Lower lobe of right lung (tissue), 2 donors: ENCODE measurements around the gene ADAMTS2. TPM values are rescaled to one million over a fixed set of nuclear protein-coding genes. Genes with fewer than 3 reads are reported as not detected.
A peak's percentile ranks its signal among the peaks of the same experiment; 100 is the strongest.

Source experiments
- ATAC-seq, 2 donors: fragments of 200-7000 bp; cut with Tn5 transposase; one replicate each; pipeline ENCODE4 v1.9.1; 2020 to 2022; ENCODE audit warnings: mild to moderate bottlenecking in 2 of 2, moderate library complexity in 2 of 2
- DNase-seq: peaks from one replicate; pipeline ENCODE4 v3.0.0-alpha.2; 2020
- H3K27ac ChIP-seq: fragments of 200-600 bp; one replicate; pipeline ENCODE4 v1.8.0; 2022
- H3K27me3 ChIP-seq: fragments of 200-600 bp; one replicate; pipeline ENCODE4 v1.8.0; 2022; ENCODE audit warnings: low read depth
- H3K36me3 ChIP-seq: fragments of 200-600 bp; one replicate; pipeline ENCODE4 v1.8.0; 2022; ENCODE audit warnings: mild to moderate bottlenecking
- H3K4me1 ChIP-seq: fragments of 200-600 bp; one replicate; pipeline ENCODE4 v1.8.0; 2022
- H3K4me3 ChIP-seq: fragments of 200-600 bp; one replicate; pipeline ENCODE4 v1.8.0; 2022; ENCODE audit warnings: mild to moderate bottlenecking
- H3K9me3 ChIP-seq: fragments of 200-600 bp; one replicate; pipeline ENCODE4 v1.8.0; 2022
- intact Hi-C: fragments of 100-400 bp; cut with DNase I; formaldehyde crosslinking; loops from one replicate; pipeline ENCODE4 v1.11.0; 2022
- total RNA-seq: library from RNA; stranded (reverse); fragmentation: NEBNext Ultra II Directional; extraction: Animal tissue kit (Norgen Biotek cat#: 25700); gene quantifications from one replicate; pipeline ENCODE4 v1.2.1, GENCODE V29; 2021
- TF ChIP-seq, protein P1 (sequence below): fragments of 200-600 bp; IDR thresholded peaks from one replicate; pipeline ENCODE4 v1.8.0; 2022; ENCODE audit warnings: antibody characterized with exemption, mild to moderate bottlenecking
- donor health status: DM: no; HTN: yes; CAD: no; lungs with severe emphysema.

ADAMTS2 gene
- total RNA-seq, 1 donor from 2014 or later, result 13.0 TPM

DNA sequence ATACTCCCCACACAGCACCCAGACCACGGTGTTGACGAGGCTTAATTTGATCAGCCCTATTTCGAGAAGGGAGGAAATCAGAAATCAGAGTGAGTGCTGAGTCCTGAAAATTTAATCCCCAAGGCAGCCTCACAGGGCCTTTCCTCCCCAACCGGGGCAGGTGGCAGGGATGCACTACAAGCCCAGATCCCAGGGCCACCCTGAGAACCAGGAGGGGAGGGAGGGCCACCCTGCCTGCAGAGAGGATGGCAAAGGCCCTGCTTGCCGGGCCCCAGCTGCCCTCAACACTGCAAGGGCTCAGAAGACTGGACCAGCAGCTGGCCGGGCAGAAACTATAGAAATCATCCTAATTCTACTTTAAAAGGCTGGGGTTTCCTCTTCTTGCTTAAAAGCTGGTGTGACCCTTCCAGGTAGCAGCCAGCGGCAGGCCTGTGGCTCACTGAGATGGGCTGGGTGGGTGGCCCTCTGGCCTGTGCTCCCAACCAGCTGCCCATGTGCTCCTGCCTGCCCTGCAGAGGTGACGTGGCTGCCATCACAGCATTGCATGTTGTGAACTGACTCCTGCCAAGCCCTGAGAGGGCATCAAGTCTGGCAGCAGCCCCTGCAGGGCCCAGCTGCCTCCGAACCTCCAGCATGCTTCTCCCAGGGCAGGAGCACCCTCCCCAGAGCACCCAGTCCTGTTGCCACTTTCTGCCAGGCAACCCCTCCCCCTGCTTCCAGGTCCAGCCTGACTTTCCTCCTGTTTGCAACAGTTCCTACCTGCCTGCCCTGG is 122.8 kb downstream of the ADAMTS2 start:
- Histone ChIP-seq H3K36me3 (no peaks in the 10 kb centered on the region), H3K27me3 (no peaks in the 10 kb centered on the region), H3K4me3 (no peak overlapping the region), H3K9me3 (peaks cover 6% of the 10 kb centered on the region), H3K4me1 (no peaks in the 10 kb centered on the region), H3K27ac (no peak overlapping the region)
- no peak for ATAC-seq
- TF ChIP-seq, protein P1, sequence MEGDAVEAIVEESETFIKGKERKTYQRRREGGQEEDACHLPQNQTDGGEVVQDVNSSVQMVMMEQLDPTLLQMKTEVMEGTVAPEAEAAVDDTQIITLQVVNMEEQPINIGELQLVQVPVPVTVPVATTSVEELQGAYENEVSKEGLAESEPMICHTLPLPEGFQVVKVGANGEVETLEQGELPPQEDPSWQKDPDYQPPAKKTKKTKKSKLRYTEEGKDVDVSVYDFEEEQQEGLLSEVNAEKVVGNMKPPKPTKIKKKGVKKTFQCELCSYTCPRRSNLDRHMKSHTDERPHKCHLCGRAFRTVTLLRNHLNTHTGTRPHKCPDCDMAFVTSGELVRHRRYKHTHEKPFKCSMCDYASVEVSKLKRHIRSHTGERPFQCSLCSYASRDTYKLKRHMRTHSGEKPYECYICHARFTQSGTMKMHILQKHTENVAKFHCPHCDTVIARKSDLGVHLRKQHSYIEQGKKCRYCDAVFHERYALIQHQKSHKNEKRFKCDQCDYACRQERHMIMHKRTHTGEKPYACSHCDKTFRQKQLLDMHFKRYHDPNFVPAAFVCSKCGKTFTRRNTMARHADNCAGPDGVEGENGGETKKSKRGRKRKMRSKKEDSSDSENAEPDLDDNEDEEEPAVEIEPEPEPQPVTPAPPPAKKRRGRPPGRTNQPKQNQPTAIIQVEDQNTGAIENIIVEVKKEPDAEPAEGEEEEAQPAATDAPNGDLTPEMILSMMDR, result no peak
- peak; percentile 28 for DNase-seq
- intact Hi-C loops, result no loop called here

DNA sequence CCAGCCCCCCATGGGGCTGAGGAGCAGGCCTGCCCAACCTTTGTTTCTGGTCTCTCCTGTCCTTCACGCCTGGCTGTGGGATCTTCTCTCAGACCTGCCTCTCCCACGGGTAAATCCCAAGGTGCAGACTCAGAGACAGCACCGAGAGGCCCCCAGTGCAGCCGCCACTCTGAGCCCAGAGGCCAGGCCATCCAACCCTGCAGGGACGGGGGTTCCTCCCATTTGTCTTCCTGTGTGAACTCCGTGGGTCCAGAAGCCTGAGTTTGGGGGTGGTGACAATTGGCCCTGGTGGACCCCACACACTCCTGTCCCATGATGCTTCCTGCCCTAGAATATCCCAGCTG is 123.4 kb downstream of the ADAMTS2 start:
- Histone ChIP-seq H3K27ac (no peak overlapping the region), H3K27me3 (no peaks in the 10 kb centered on the region), H3K4me1 (no peaks in the 10 kb centered on the region), H3K36me3 (no peaks in the 10 kb centered on the region), H3K9me3 (peaks cover 6% of the 10 kb centered on the region), H3K4me3 (no peak overlapping the region)
- ATAC-seq (no peak), DNase-seq (peak; percentile 5)
- TF ChIP-seq, protein P1, result no peak
- intact Hi-C loops, result no loop called here

DNA sequence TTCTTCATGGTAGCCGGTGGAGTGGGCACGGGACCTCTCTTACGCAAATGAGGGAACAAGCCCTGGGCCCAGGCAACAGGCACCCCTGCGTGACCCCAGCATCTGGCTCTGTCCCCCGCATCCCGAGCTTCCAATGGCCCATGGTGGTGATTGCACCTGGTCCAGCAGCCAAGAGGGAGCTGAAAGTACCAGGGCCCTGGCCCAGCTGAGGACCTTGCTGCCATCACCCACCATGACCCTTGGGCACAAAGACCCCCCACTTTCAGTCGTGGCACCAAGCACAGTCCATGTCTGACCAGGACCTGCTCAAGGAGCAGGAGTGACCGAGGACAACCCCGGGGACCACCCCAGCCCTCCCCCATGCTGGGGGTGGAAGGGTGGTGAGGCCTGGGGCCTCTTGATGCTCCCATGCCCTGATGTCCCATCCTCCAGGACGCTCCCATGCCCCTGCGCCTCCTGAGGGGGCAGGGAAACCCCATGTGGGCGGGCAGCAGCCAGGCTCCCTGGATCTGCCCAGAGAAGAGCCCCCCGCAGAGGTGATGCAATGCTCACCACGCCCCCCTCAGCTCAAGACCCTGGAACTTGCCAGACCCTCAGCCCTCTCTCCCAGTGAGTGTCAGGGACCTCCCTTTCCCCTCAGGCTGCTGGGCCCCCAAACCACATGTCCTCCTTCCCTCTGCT is 123.9 kb downstream of the ADAMTS2 start:
- H3K4me3 ChIP-seq, result no peak overlapping the region
- no peaks in the 10 kb centered on the region for H3K36me3 ChIP-seq
- H3K4me1 ChIP-seq, result no peaks in the 10 kb centered on the region
- intact Hi-C loops, result no loop called here
- peak; percentile 37 for DNase-seq
- peak in 1 of 2 donors; percentile 28 for ATAC-seq
- no peaks in the 10 kb centered on the region for H3K27me3 ChIP-seq
- H3K27ac ChIP-seq, result no peak overlapping the region
- peaks cover 6% of the 10 kb centered on the region for H3K9me3 ChIP-seq
- TF ChIP-seq, protein P1, result no peak

DNA sequence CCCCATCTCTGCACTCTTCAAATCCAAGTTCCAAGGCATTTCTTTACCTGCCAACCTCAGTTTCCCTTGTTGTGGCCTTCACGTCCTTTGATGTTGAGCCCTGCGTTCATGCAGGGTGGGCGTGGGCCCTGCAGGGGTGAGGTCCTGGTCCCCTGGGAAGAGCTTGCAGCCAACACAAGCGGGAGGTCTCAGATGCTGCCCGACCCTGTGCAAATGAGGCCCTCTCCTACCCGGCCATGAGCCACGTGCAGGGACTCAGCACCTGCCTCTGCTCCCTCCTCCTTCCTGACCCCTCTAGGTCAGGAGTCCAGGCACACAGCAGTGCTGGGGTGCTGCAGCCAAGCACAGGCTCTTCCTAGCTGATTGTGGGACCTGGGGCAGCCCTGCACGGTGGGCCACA is 124.5 kb downstream of the ADAMTS2 start:
- Histone ChIP-seq H3K4me1 (no peaks in the 10 kb centered on the region), H3K4me3 (no peak overlapping the region), H3K27me3 (no peaks in the 10 kb centered on the region), H3K27ac (no peak overlapping the region), H3K9me3 (peaks cover 6% of the 10 kb centered on the region), H3K36me3 (no peaks in the 10 kb centered on the region)
- no peak for ATAC-seq
- DNase-seq, result peak; percentile 8
- TF ChIP-seq, protein P1, result no peak
- intact Hi-C loops, result no loop called here

DNA sequence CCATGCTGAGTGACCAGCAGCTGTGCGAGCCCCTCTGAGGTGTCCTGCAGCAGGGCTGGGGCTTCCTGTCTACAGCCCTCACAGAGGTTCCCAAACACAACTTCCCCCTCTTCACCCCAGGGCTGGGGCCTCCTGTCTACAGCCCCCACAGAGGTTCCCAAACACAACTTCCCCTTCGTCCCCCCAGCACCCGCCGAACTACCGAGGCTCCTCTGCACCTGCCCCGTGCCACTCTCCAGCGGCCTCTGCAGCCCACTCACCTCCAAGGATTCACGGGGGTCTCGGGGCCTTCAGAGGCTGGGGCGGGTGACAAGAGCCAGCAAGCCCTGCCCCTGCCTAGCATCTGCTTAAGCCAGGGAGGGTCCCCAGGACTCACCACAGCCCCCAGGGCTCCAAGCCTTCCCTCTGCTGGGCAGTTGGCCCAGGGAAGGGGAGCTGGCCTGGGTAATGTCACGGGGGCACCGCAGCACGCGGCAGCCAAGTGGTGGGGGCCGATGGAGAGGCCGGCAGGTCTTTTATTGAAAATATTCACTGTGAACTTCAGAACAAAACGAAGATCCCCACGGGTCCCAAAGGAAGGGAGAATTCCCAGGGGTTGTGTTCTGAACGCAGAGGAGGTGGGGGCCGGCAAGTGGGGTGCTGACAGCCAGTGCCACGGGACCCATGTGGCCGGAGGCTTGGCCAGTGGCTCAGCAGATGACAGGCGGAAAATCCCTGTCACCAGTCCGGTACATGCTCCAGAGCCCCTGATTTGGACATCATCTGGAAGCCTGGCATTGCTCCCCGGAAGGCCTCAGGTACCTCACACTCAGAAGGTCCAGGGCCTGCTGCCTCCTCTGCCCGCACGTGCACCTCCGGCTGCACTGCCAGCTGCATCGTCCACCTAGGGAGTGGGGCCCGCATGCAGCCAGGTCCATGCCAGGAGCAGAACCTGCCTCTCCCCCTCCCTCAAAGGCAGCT is 125.3 kb downstream of the ADAMTS2 start:
- H3K36me3 ChIP-seq, result no peaks in the 10 kb centered on the region
- no peaks in the 10 kb centered on the region for H3K27me3 ChIP-seq
- H3K27ac ChIP-seq, result no peak overlapping the region
- TF ChIP-seq, protein P1, result no peak
- intact Hi-C loops, result no loop called here
- H3K4me3 ChIP-seq, result no peak overlapping the region
- H3K4me1 ChIP-seq, result no peaks in the 10 kb centered on the region
- peaks cover 6% of the 10 kb centered on the region for H3K9me3 ChIP-seq
- peak; percentile 42 for DNase-seq
- no peak for ATAC-seq
